Smooth muscle cell (in vitro differentiated cells): ENCODE results near the gene AK8. TPM values are rescaled to one million over a fixed set of nuclear protein-coding genes. Genes with fewer than 3 reads are reported as not detected.
"Not testable (repeated sequence)": the region's sequence is repeated elsewhere in the genome, so short reads cannot be mapped to it uniquely, and the experiment has no call there.

Experiments
- DNase-seq: peaks from one replicate; lab custom pipeline; 2025; ENCODE audit not compliant: unreplicated experiment; lab: John Stamatoyannopoulos, UW
- H2AFZ ChIP-seq: fragments of 200-600 bp; sonication (generic); 2 replicates; pipeline ENCODE4 v1.6.0; 2016; ENCODE audit warnings: antibody characterized with exemption, low read depth, mild to moderate bottlenecking
- H3F3A ChIP-seq: fragments of 200-600 bp; sonication (generic); 2 replicates; pipeline ENCODE4 v1.6.0; 2017; ENCODE audit warnings: antibody characterized with exemption, low read depth
- H3K27ac ChIP-seq: fragments of 200-600 bp; sonication (generic); 2 replicates; pipeline ENCODE4 v1.5.1; 2016; ENCODE audit warnings: low read depth, mild to moderate bottlenecking
- H3K27me3 ChIP-seq: fragments of 200-600 bp; sonication (generic); 2 replicates; pipeline ENCODE4 v1.6.1; 2016; ENCODE audit warnings: low read depth, mild to moderate bottlenecking
- H3K36me3 ChIP-seq: fragments of 200-600 bp; sonication (generic); 2 replicates; pipeline ENCODE4 v1.5.1; 2016; ENCODE audit warnings: low read depth
- H3K4me1 ChIP-seq: fragments of 200-600 bp; sonication (generic); 2 replicates; pipeline ENCODE4 v1.5.1; 2016; ENCODE audit warnings: low read depth
- H3K4me2 ChIP-seq: fragments of 200-600 bp; sonication (generic); 2 replicates; pipeline ENCODE4 v1.6.0; 2016; ENCODE audit warnings: mild to moderate bottlenecking
- H3K4me3 ChIP-seq: fragments of 200-600 bp; sonication (generic); 2 replicates; pipeline ENCODE4 v1.5.1; 2016; ENCODE audit warnings: mild to moderate bottlenecking
- H3K79me2 ChIP-seq: fragments of 200-600 bp; sonication (generic); 2 replicates; pipeline ENCODE4 v1.6.0; 2016; ENCODE audit warnings: low read depth, mild to moderate bottlenecking
- H3K9ac ChIP-seq: fragments of 200-600 bp; sonication (generic); 2 replicates; pipeline ENCODE4 v1.6.0; 2016; ENCODE audit warnings: low read depth
- H3K9me3 ChIP-seq: fragments of 200-600 bp; sonication (generic); replicated peaks from 2 replicates; pipeline ENCODE4 v1.5.1; 2016; ENCODE audit warnings: low read depth
- H4K20me1 ChIP-seq: fragments of 200-600 bp; sonication (generic); 2 replicates; pipeline ENCODE4 v1.6.0; 2016; ENCODE audit warnings: low read depth
- CTCF ChIP-seq: fragments of 200-600 bp; sonication (generic); IDR thresholded peaks from 2 replicates; pipeline ENCODE4 v1.5.1; 2017; ENCODE audit warnings: borderline replicate concordance, mild to moderate bottlenecking, antibody characterized with exemption; ENCODE audit not compliant: insufficient read depth, poor library complexity, severe bottlenecking
- WGBS: methylation state at CpG from one replicate; pipeline ENCODE4 v1.1.7; 2016; ENCODE audit warnings: low lambda C conversion rate; 5-methylcytosine and 5-hydroxymethylcytosine counted together
- polyA plus RNA-seq: library from polyadenylated mRNA; unstranded; fragments of >200 nt; fragmentation: Nextera tagmentation; extraction: Ambion mirVana; gene quantifications from 2 replicates; pipeline ENCODE4 v1.2.1, GENCODE V29; 2016
- total RNA-seq: library from RNA; depleted of rRNA; stranded (reverse); fragments of >200 nt; gene quantifications from 2 replicates; pipeline ENCODE4 v1.2.3, GENCODE V29; 2014

Gene AK8
- total and polyA plus RNA-seq, 2 experiments from 2014 or later: 0.67 to 1.4 TPM

GRCh38 chr9:132721661-132722060 is 156.4 kb downstream of the AK8 start:
- Histone ChIP-seq H3K36me3 (no peaks in the 10 kb centered on the region), H3K27ac (no peak overlapping the region), H4K20me1 (no peaks in the 10 kb centered on the region), H3K4me2 (no peak overlapping the region), H3K9ac (no peak overlapping the region), H3K9me3 (no peaks in the 10 kb centered on the region), H3K4me3 (no peak overlapping the region), H2AFZ (no peak overlapping the region), H3K4me1 (no peaks in the 10 kb centered on the region), H3F3A (no peaks in the 10 kb centered on the region), H3K79me2 (no peaks in the 10 kb centered on the region), H3K27me3 (no peaks in the 10 kb centered on the region)
- TF ChIP-seq CTCF: no peak
- 97% methylated on average over 12 of the region's 12 CpGs for WGBS
- no peak for DNase-seq

GRCh38 chr9:132718381-132718928 is 159.6 kb downstream of the AK8 start:
- H3K27me3 ChIP-seq: not testable (repeated sequence)
- WGBS: 68% methylated on average over 8 of the region's 8 CpGs

GRCh38 chr9:132717326-132717945 is 160.6 kb downstream of the AK8 start:
- Histone ChIP-seq H3K4me1 (no peaks in the 10 kb centered on the region), H3K4me3 (no peak overlapping the region), H3K79me2 (no peaks in the 10 kb centered on the region), H3K9ac (no peak overlapping the region), H4K20me1 (no peaks in the 10 kb centered on the region), H3F3A (no peaks in the 10 kb centered on the region), H3K4me2 (no peak overlapping the region), H2AFZ (no peak overlapping the region), H3K27ac (no peak overlapping the region), H3K9me3 (no peaks in the 10 kb centered on the region), H3K36me3 (no peaks in the 10 kb centered on the region), H3K27me3 (no peaks in the 10 kb centered on the region)
- no peak for TF ChIP-seq CTCF
- 84% methylated on average over 13 of the region's 13 CpGs for WGBS
- no peak for DNase-seq

More at GRCh38 chr9:132718381-132718928, 159.6 kb downstream of the AK8 start:
- H3K36me3 ChIP-seq, H3K4me3 ChIP-seq, H3K79me2 ChIP-seq, H3K9ac ChIP-seq, H4K20me1 ChIP-seq, H3F3A ChIP-seq, H3K4me1 ChIP-seq, H2AFZ ChIP-seq, H3K27ac ChIP-seq, DNase-seq, H3K9me3 ChIP-seq, H3K4me2 ChIP-seq: not testable (repeated sequence)

- no peak overlapping the region for H3K9ac ChIP-seq
- H3K4me3 ChIP-seq: no peak overlapping the region
- H4K20me1 ChIP-seq: no peaks in the 10 kb centered on the region
- H3K27me3 ChIP-seq: no peaks in the 10 kb centered on the region
- 91% methylated on average over 4 of the region's 4 CpGs for WGBS
- no peak overlapping the region for H3K4me2 ChIP-seq
- no peaks in the 10 kb centered on the region for H3K9me3 ChIP-seq
- TF ChIP-seq CTCF: no peak
- H3K79me2 ChIP-seq: no peaks in the 10 kb centered on the region
- no peaks in the 10 kb centered on the region for H3K4me1 ChIP-seq
- no peaks in the 10 kb centered on the region for H3K36me3 ChIP-seq
- H3F3A ChIP-seq: no peaks in the 10 kb centered on the region
- no peak overlapping the region for H2AFZ ChIP-seq
- no peak for DNase-seq
- H3K27ac ChIP-seq: no peak overlapping the region
Observed at GRCh38 chr9:132716007-132716406, 162.1 kb downstream of the AK8 start.
